ENCODE data around the gene ARAP1.

- no peak for TF ChIP-seq CTCF (conservative IDR thresholded peaks at IDR 0.05; ENCODE audit: low read length)
- TF ChIP-seq EZH2phosphoT487 (IDR thresholded peaks at IDR 0.05; ENCODE audit: borderline replicate concordance), result no peak
Measured at GRCh38 chr11:72709478-72710238, 42.5 kb downstream of the ARAP1 start.

All from Loucy (cell line).